Effector memory CD8-positive, alpha-beta T cell (primary cell): ENCODE data around the gene EOLA1.
"Not testable (repeated sequence)": the region's sequence is repeated elsewhere in the genome, so short reads cannot be mapped to it uniquely, and the experiment has no call there.

Source experiments
- ATAC-seq: fragments of 150-1000 bp; cut with Tn5 transposase; replicated peaks from 2 replicates; pipeline ENCODE4 v1.10.0; 2021; ENCODE audit warnings: mild to moderate bottlenecking, moderate library complexity
- DNase-seq, 3 experiments: peaks; one replicate each; pipeline ENCODE4 v3.0.0; 2021
- H3K27ac Mint-ChIP-seq, 2 donors: one replicate each; pipeline ENCODE4 v1.8.0; 2022; ENCODE audit warnings: mild to moderate bottlenecking in 2 of 2, mixed read lengths in 2 of 2, moderate library complexity in 2 of 2
- H3K27me3 Mint-ChIP-seq, 2 donors: one replicate each; pipeline ENCODE4 v1.8.0; 2022; ENCODE audit warnings: mixed read lengths in 2 of 2
- H3K36me3 Mint-ChIP-seq: one replicate; pipeline ENCODE4 v1.8.0; 2022; ENCODE audit warnings: mild to moderate bottlenecking, moderate library complexity, mixed read lengths; ENCODE audit not compliant: insufficient read depth
- H3K4me1 Mint-ChIP-seq, 2 donors: one replicate each; pipeline ENCODE4 v1.8.0; 2022; ENCODE audit warnings: low read depth in 2 of 2, mixed read lengths in 2 of 2
- H3K4me3 Mint-ChIP-seq, 2 donors: one replicate each; pipeline ENCODE4 v1.8.0; 2022; ENCODE audit warnings: mild to moderate bottlenecking in 2 of 2, mixed read lengths in 2 of 2, moderate library complexity in 2 of 2
- H3K9me3 Mint-ChIP-seq, 2 donors: one replicate each; pipeline ENCODE4 v1.8.0; 2022; ENCODE audit warnings: mixed read lengths in 2 of 2

Gene EOLA1

DNA sequence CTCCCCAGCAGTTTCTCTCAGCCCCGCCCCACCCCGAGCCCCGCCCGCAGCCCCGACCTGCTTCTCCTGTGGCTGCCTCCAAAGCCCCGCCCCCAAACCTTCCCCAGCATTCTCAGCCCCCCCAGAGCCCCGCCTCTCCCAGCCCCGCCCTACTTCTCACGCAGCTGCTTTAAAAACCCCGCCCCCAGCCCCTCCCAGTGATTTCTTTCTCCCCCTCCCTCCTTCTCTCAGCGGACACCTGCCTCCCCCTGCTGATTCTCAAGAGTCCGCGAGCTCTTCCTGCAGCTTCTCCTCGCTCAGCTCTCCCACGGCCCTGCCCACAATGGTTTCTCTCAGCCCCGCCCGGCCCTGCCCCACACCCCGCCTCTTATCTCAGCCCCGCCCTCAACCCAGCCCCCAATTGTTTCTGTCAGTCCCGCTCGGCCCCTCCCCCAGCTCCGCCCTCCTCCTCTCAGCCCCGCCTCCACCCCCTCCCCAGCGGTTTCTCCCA lies 636 bp upstream of the EOLA1 start:
- ATAC-seq: peak; percentile 51
- H3K27me3 Mint-ChIP-seq: no peaks in the 10 kb centered on the region
- H3K4me3 Mint-ChIP-seq: peak overlapping the region; percentile 81 to 93
- H3K4me1 Mint-ChIP-seq: peaks cover 0 to 21% of the 10 kb centered on the region in 2 donors
- peak; percentile 77 to 83 (median 77) for DNase-seq
- H3K27ac Mint-ChIP-seq: peak overlapping the region; percentile 97 to 100
- H3K36me3 Mint-ChIP-seq: peaks cover 35% of the 10 kb centered on the region
- H3K9me3 Mint-ChIP-seq: no peaks in the 10 kb centered on the region

DNA sequence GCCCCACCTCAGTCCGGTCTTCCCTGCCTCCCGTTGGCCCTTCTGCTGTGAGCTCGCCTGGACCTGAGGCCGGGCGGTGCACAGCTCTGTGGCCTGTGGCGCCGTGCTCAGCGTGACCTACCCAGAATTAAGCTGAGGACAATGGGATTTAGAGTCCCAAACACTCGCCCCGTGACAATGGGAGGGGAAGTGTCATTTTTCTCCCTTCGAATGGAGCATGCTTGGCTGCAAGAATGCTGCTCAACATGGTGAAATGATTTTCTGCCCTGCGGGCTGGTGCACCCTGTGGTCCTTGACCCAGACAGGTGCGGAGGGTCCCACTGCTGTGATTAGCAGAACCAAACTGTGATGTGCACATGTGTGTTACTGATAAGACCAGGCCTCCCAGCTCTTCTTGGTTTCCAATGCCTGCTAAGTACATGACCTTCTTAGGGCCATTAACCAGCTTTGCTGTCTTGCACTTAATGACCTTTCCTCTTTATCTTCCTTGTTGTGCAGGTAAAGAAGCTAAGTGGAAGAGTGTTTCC lies 772 bp downstream of the EOLA1 start:
- ATAC-seq (no peak), DNase-seq (no peak)
- peaks cover 35% of the 10 kb centered on the region for H3K36me3 Mint-ChIP-seq
- peak overlapping the region; percentile 81 to 93 for H3K4me3 Mint-ChIP-seq
- H3K9me3 Mint-ChIP-seq: no peaks in the 10 kb centered on the region
- peak overlapping the region; percentile 97 to 100 for H3K27ac Mint-ChIP-seq
- peaks cover 0 to 19% of the 10 kb centered on the region in 2 donors for H3K4me1 Mint-ChIP-seq
- no peaks in the 10 kb centered on the region for H3K27me3 Mint-ChIP-seq

DNA sequence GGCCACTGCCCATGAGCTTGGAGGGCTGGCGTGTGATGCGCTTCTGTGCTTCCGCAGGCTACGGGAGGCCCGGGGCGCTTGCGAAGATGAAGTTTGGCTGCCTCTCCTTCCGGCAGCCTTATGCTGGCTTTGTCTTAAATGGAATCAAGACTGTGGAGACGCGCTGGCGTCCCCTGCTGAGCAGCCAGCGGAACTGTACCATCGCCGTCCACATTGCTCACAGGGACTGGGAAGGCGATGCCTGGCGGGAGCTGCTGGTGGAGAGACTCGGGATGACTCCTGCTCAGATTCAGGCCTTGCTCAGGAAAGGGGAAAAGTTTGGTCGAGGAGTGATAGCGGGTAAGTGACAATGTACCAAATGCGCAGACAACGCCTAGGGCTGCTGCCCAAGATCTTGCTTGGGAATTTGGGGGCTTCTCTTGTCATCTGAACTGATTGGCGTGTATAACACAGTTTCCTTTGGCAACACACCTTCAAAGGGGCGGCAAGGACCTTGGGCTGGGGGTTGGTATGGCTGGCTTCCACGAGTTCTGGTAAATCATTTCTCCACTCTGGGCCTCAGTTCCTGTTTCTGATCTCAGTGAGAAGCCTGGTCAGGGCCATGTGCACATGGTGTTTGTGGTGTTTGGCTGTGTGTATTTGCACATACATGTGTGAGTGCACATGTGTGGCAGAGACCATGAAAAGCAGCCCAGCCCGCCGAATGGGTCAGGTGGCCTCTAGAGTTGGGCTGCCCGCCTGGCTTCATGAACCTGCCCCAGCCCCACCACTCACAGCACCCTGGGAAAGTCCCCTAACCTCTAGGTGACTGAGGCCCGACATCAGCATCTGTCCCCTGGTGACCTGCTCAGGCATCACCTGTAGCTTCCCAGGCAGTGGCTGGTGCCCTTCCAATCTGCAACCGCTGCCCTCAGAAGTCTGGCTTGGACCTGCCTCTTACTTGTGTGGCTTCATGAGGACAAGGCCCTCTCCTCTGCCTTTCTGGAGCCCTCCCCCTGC lies 5.0 kb downstream of the EOLA1 start:
- DNase-seq, H3K9me3 Mint-ChIP-seq, H3K27ac Mint-ChIP-seq, H3K4me3 Mint-ChIP-seq, H3K4me1 Mint-ChIP-seq, H3K27me3 Mint-ChIP-seq, ATAC-seq: not testable (repeated sequence)
- peaks cover 20% of the 10 kb centered on the region for H3K36me3 Mint-ChIP-seq

- not testable (repeated sequence) for H3K4me1 Mint-ChIP-seq, ATAC-seq, H3K27me3 Mint-ChIP-seq, H3K27ac Mint-ChIP-seq, DNase-seq, H3K9me3 Mint-ChIP-seq, H3K4me3 Mint-ChIP-seq
- peaks cover 12% of the 10 kb centered on the region for H3K36me3 Mint-ChIP-seq
Measured at GRCh38 chrX:149546962-149547361, 6.2 kb downstream of the EOLA1 start.

GRCh38 chrX:149547782-149548181 lies 7.0 kb downstream of the EOLA1 start:
- H3K4me3 Mint-ChIP-seq, H3K4me1 Mint-ChIP-seq, H3K36me3 Mint-ChIP-seq, H3K9me3 Mint-ChIP-seq, H3K27me3 Mint-ChIP-seq, H3K27ac Mint-ChIP-seq, ATAC-seq, DNase-seq: not testable (repeated sequence)

- not testable (repeated sequence) for H3K9me3 Mint-ChIP-seq, H3K4me1 Mint-ChIP-seq, H3K36me3 Mint-ChIP-seq, DNase-seq, H3K4me3 Mint-ChIP-seq, ATAC-seq, H3K27ac Mint-ChIP-seq, H3K27me3 Mint-ChIP-seq
Measured at GRCh38 chrX:149549701-149550100, 8.9 kb downstream of the EOLA1 start, which contains the start of gene HSFX3. HSFX3 (minus strand) TSS chrX:149549924; CDS start chrX:149549852, 72 bp downstream.

- not testable (repeated sequence) for H3K9me3 Mint-ChIP-seq, H3K4me1 Mint-ChIP-seq, H3K4me3 Mint-ChIP-seq, H3K36me3 Mint-ChIP-seq, H3K27ac Mint-ChIP-seq, H3K27me3 Mint-ChIP-seq, DNase-seq
- ATAC-seq: peak; percentile 72
Measured at GRCh38 chrX:149550454-149550853, 9.6 kb downstream of the EOLA1 start.

- not testable (repeated sequence) for H3K4me1 Mint-ChIP-seq, DNase-seq, H3K27ac Mint-ChIP-seq, H3K4me3 Mint-ChIP-seq, ATAC-seq, H3K36me3 Mint-ChIP-seq, H3K27me3 Mint-ChIP-seq, H3K9me3 Mint-ChIP-seq
Measured at GRCh38 chrX:149551245-149551938, 10.6 kb downstream of the EOLA1 start.

- DNase-seq, H3K27me3 Mint-ChIP-seq, H3K9me3 Mint-ChIP-seq, H3K36me3 Mint-ChIP-seq, H3K4me1 Mint-ChIP-seq, H3K27ac Mint-ChIP-seq, ATAC-seq, H3K4me3 Mint-ChIP-seq: not testable (repeated sequence)
Measured at GRCh38 chrX:149551939-149552248, 11.1 kb downstream of the EOLA1 start.

DNA sequence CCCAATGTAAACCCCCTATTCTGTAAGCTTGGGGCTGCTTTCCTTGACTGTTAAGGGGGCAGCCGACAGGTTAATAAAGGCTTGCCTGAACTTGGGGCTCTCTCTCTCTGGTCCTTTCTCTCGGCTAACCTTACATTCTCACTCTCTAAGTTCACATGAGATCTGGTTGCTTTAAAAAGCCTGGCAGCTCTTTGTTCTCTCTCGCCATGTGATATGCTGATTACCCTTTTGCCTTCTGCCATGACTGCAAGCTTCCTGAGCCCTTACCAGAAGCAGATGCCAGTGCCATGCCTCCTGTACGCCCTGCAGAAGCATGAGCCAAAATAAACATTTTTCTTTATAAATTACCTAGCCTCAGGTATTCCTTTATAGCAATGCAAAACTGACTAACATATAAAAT lies 14.4 kb downstream of the EOLA1 start:
- ATAC-seq, H3K27me3 Mint-ChIP-seq, H3K27ac Mint-ChIP-seq, H3K9me3 Mint-ChIP-seq, H3K4me3 Mint-ChIP-seq, DNase-seq, H3K36me3 Mint-ChIP-seq, H3K4me1 Mint-ChIP-seq: not testable (repeated sequence)

DNA sequence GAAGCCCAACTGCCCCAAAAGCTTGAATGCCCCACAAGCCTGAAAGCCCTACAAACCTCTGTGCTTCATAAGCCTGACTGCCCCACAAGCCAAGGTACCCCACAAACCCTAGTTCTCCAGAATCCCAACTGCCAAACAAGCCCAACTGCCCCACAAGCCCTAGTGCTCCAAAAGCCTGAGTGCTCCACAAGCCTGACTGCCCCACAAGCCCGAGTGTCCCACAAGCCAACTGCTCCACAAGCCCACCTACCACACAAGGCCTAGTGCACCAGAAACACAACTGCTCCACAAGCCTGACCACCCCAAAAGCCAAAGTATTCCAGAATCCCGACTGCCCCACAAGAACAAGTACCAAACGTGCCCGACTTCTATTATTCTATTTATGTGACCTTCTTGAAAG lies 22.5 kb downstream of the EOLA1 start:
- Mint-ChIP-seq H3K4me3 (no peak overlapping the region), H3K27ac (no peak overlapping the region), H3K36me3 (no peaks in the 10 kb centered on the region), H3K27me3 (no peaks in the 10 kb centered on the region), H3K9me3 (no peaks in the 10 kb centered on the region), H3K4me1 (no peaks in the 10 kb centered on the region)
- DNase-seq: no peak
- no peak for ATAC-seq

DNA sequence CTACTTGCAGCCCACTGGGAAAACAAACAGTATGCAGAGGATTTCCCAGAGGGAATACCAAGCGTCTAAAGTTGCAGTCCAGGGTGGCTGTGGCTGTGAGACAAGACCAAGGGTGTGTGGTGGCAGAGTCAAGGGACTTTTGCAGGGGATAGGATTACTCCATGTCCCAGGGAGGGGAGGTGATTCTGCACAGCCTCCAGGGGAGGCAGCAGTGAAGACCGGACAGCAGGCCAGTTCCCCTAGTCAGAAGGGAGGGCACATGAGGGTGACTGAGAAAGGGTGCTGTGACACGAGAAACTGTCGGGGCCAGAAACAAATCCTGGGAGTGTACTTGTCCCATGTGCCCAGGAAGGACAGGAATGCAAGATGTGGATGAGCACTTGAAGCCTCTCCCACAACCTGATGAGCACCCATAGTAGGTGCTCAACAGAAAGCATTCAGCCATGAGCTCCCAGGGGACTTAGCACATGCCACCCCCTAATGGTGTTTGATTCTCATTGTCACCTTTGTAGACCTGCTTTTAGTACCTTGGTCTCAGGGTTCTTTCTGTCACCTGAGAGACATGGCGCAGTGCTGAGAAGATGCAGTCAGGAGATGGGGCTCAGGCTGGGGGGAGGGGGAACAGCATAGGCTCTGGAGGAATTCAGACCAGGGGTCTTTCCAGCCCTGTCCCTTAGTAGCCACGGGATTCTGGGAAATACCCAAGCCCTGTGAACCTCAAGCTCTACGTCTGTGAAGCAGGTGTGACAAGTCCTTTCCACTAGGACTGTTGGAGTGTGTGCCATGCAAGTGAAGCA lies 27.0 kb downstream of the EOLA1 start:
- Mint-ChIP-seq H3K36me3 (no peaks in the 10 kb centered on the region), H3K4me3 (no peak overlapping the region), H3K4me1 (no peaks in the 10 kb centered on the region), H3K27me3 (no peaks in the 10 kb centered on the region), H3K9me3 (no peaks in the 10 kb centered on the region), H3K27ac (no peak overlapping the region)
- ATAC-seq (no peak), DNase-seq (no peak)

DNA sequence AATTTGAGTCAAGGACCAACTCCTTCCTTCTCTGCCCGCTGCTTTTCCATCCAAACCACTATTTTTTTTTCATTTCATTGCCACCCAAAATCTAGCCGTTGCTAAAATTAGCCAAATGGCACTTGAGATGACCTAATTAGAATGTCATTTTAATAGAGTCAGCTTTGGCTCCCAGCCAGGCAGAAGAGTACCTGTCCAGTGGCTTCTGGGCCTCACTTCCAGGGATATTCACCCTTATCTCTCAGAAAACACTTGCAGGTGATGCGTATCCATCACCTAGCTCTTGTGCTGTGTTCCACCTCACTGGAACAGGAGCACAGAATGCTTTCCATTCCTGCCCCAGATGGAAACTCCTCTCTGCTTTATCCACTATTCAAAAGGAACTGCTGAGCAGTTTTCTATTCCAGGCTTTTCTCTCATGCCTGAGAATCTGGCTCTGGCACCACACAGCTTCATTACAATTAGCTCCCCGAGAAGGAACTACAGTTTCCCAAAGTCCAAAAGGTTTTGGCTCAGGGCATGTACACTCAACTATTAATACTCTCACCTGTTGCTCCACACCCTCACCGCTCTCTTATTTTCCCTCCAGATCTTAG lies 28.0 kb downstream of the EOLA1 start:
- H3K4me3 Mint-ChIP-seq: no peak overlapping the region
- H3K4me1 Mint-ChIP-seq: no peaks in the 10 kb centered on the region
- H3K27me3 Mint-ChIP-seq: no peaks in the 10 kb centered on the region
- no peaks in the 10 kb centered on the region for H3K9me3 Mint-ChIP-seq
- no peak for DNase-seq
- H3K36me3 Mint-ChIP-seq: no peaks in the 10 kb centered on the region
- H3K27ac Mint-ChIP-seq: no peak overlapping the region
- no peak for ATAC-seq
